Stimulated activated CD4-positive, alpha-beta T cell treated with anti-CD3 and anti-CD28 coated beads, Interleukin-1b, Interleukin-23, amount 100 ng/mL, for 1 hour (primary cell): ENCODE data around the gene SDHA.
"Not testable (repeated sequence)": the region's sequence is repeated elsewhere in the genome, so short reads cannot be mapped to it uniquely, and the experiment has no call there.

Source experiments
- DNase-seq, 2 donors: peaks; one replicate each; pipeline ENCODE4 v3.0.0-alpha.2; 2020; ENCODE audit warnings: low read depth in 2 of 2

Gene SDHA

GRCh38 chr5:257148-257547, 39.0 kb downstream of the SDHA start:
- DNase-seq, result no peak

GRCh38 chr5:263275-263974, 45.3 kb downstream of the SDHA start:
- DNase-seq, result not testable (repeated sequence)

GRCh38 chr5:264338-264737, 46.2 kb downstream of the SDHA start:
- no peak for DNase-seq

GRCh38 chr5:266311-267026, 48.3 kb downstream of the SDHA start:
- DNase-seq, result not testable (repeated sequence)

- DNase-seq, result no peak
Observed at GRCh38 chr5:267716-268115, 49.6 kb downstream of the SDHA start.

GRCh38 chr5:270340-270739, 52.2 kb downstream of the SDHA start:
- DNase-seq, result no peak

GRCh38 chr5:271828-272167, 53.7 kb downstream of the SDHA start:
- not testable (repeated sequence) for DNase-seq

- not testable (repeated sequence) for DNase-seq
Observed at GRCh38 chr5:273091-273490, 55.0 kb downstream of the SDHA start.

GRCh38 chr5:273491-273890, 55.4 kb downstream of the SDHA start:
- DNase-seq, result not testable (repeated sequence)

GRCh38 chr5:274346-274745, 56.2 kb downstream of the SDHA start:
- not testable (repeated sequence) for DNase-seq

- DNase-seq, result no peak
Observed at GRCh38 chr5:278646-279045, 60.5 kb downstream of the SDHA start.

GRCh38 chr5:279051-279665, 61.0 kb downstream of the SDHA start:
- DNase-seq, result not testable (repeated sequence)

- no peak for DNase-seq
Observed at GRCh38 chr5:285991-286557, 68.0 kb downstream of the SDHA start.

- DNase-seq, result not testable (repeated sequence)
Observed at GRCh38 chr5:290200-290599, 72.1 kb downstream of the SDHA start.

GRCh38 chr5:291345-291744, 73.2 kb downstream of the SDHA start:
- DNase-seq, result not testable (repeated sequence)

- DNase-seq, result not testable (repeated sequence)
Observed at GRCh38 chr5:294788-295187, 76.7 kb downstream of the SDHA start.

GRCh38 chr5:296207-296606, 78.1 kb downstream of the SDHA start:
- DNase-seq, result not testable (repeated sequence)

GRCh38 chr5:296954-297353, 78.8 kb downstream of the SDHA start:
- not testable (repeated sequence) for DNase-seq

- not testable (repeated sequence) for DNase-seq
Observed at GRCh38 chr5:297448-297847, 79.3 kb downstream of the SDHA start.

- not testable (repeated sequence) for DNase-seq
Observed at GRCh38 chr5:297991-298736, 80.0 kb downstream of the SDHA start.

- no peak for DNase-seq
Observed at GRCh38 chr5:298737-299125, 80.6 kb downstream of the SDHA start.

GRCh38 chr5:299921-300320, 81.8 kb downstream of the SDHA start:
- DNase-seq, result not testable (repeated sequence)
